ENCODE data around the gene PTPRC.

Gene PTPRC

DNA sequence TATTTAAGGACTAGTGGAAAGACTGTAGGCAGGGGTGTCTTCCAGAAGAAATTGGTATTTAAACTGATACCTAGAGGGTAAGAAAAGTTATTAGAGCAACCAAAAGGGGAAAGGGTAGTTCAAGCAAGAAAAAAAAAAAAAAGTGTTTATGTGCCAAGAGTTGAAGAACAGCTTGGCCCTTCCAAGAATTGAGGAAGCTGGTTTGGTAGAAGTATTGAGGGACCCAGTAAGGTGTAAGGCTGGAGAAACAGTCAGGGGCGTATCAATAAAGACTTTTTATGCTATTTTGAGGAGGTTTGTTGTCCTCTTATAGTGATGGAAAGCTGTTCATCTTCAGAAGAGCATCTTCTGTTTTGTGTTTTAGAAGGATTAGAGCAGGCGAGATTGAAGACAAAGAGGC, 108.3 kb downstream of the PTPRC start:
- Histone ChIP-seq H3K27ac (no peak overlapping the region), H3K4me3 (ENCODE audit: low read depth, low read length) (no peak overlapping the region), H3K27me3 (ENCODE audit: insufficient read depth, low read depth, severe bottlenecking) (no peaks in the 10 kb centered on the region), H3K9me3 (ENCODE audit: severe bottlenecking) (no peaks in the 10 kb centered on the region), H3K36me3 (no peaks in the 10 kb centered on the region)
- TF ChIP-seq CTCF (IDR thresholded peaks at IDR 0.05; ENCODE audit: low read depth, low read length), result no peak
- no peak for DNase-seq

- H3K9me3 ChIP-seq (ENCODE audit: severe bottlenecking), result no peaks in the 10 kb centered on the region
- H3K27me3 ChIP-seq (ENCODE audit: insufficient read depth, low read depth, severe bottlenecking), result no peaks in the 10 kb centered on the region
- H3K27ac ChIP-seq, result no peak overlapping the region
- no peak for TF ChIP-seq CTCF (IDR thresholded peaks at IDR 0.05; ENCODE audit: low read depth, low read length)
- no peaks in the 10 kb centered on the region for H3K36me3 ChIP-seq
- DNase-seq, result no peak
- no peak overlapping the region for H3K4me3 ChIP-seq (ENCODE audit: low read depth, low read length)
Measured at GRCh38 chr1:198749279-198749678, 110.4 kb downstream of the PTPRC start.

DNA sequence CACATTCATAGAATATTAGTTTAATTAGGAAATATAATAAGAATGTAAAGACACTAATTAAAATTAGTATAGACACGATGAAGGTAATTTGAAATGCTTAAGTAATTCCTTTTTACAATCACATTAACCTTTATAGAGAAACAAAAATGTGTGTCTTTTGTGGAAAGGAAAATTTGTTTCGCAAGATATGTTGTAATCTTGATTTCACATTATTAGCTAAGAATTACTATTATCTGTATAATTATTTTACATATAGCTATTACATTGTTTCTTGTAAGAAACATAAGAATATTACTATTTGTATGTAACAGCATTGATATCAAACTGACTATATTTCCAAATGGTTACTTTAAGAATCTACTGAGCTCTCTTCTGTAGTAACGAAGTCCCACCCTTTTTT, 111.2 kb downstream of the PTPRC start:
- H3K9me3 ChIP-seq (ENCODE audit: severe bottlenecking), result no peaks in the 10 kb centered on the region
- no peak overlapping the region for H3K27ac ChIP-seq
- DNase-seq, result no peak
- no peak for TF ChIP-seq CTCF (IDR thresholded peaks at IDR 0.05; ENCODE audit: low read depth, low read length)
- H3K4me3 ChIP-seq (ENCODE audit: low read depth, low read length), result no peak overlapping the region
- H3K27me3 ChIP-seq (ENCODE audit: insufficient read depth, low read depth, severe bottlenecking), result no peaks in the 10 kb centered on the region
- H3K36me3 ChIP-seq, result no peaks in the 10 kb centered on the region

- Histone ChIP-seq H3K27me3 (ENCODE audit: insufficient read depth, low read depth, severe bottlenecking) (no peaks in the 10 kb centered on the region), H3K36me3 (no peaks in the 10 kb centered on the region), H3K4me3 (ENCODE audit: low read depth, low read length) (no peak overlapping the region), H3K9me3 (ENCODE audit: severe bottlenecking) (no peaks in the 10 kb centered on the region), H3K27ac (no peak overlapping the region)
- no peak for DNase-seq
- TF ChIP-seq CTCF (IDR thresholded peaks at IDR 0.05; ENCODE audit: low read depth, low read length), result no peak
Measured at GRCh38 chr1:198751741-198752140, 112.9 kb downstream of the PTPRC start.

GRCh38 chr1:198754670-198755069, 115.8 kb downstream of the PTPRC start:
- Histone ChIP-seq H3K4me3 (ENCODE audit: low read depth, low read length) (no peak overlapping the region), H3K36me3 (no peaks in the 10 kb centered on the region), H3K9me3 (ENCODE audit: severe bottlenecking) (no peaks in the 10 kb centered on the region), H3K27ac (no peak overlapping the region), H3K27me3 (ENCODE audit: insufficient read depth, low read depth, severe bottlenecking) (no peaks in the 10 kb centered on the region)
- no peak for DNase-seq
- no peak for TF ChIP-seq CTCF (IDR thresholded peaks at IDR 0.05; ENCODE audit: low read depth, low read length)

DNA sequence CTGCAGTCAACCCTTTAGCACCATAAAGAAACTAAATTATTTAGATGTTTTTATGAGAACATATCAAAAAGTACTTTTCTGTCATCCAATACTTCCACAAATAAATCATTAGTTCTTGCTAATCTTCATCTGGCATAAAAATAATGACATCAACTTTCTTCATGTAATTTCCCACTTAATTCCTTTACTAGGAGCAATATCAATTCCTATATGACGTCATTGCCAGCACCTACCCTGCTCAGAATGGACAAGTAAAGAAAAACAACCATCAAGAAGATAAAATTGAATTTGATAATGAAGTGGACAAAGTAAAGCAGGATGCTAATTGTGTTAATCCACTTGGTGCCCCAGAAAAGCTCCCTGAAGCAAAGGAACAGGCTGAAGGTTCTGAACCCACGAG, 116.9 kb downstream of the PTPRC start:
- no peak overlapping the region for H3K27ac ChIP-seq
- no peak overlapping the region for H3K4me3 ChIP-seq (ENCODE audit: low read depth, low read length)
- no peaks in the 10 kb centered on the region for H3K27me3 ChIP-seq (ENCODE audit: insufficient read depth, low read depth, severe bottlenecking)
- no peaks in the 10 kb centered on the region for H3K9me3 ChIP-seq (ENCODE audit: severe bottlenecking)
- no peak for DNase-seq
- TF ChIP-seq CTCF (IDR thresholded peaks at IDR 0.05; ENCODE audit: low read depth, low read length), result no peak
- no peaks in the 10 kb centered on the region for H3K36me3 ChIP-seq
